NCI-H1694 (cell line): ENCODE measurements around the gene DYNC1H1.
A peak's percentile ranks its signal among the peaks of the same experiment; 100 is the strongest.

Experiments
- DNase-seq: peaks from one replicate; lab custom pipeline; 2025; lab: John Stamatoyannopoulos, UW

DYNC1H1 gene

DNA sequence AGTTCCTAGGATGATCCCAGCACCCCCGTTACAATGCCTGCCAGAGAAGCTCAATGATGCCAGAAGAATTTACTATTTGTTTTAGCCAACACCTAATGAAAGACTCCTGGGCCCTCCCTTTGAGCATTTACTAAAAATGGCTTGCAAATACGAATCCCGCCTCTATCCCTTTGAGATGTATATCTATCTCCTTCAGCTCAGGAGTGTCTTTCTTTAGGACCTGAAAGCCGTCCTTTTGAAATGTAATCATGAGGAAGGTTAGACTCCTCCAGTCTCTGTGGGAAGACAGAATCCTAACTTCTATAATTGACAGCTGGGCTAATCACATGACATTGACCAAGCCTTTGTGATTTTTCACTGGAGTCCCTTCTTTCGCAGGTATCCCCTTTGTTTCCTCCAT, 19.2 kb upstream of the DYNC1H1 start:
- no peak for DNase-seq

DNA sequence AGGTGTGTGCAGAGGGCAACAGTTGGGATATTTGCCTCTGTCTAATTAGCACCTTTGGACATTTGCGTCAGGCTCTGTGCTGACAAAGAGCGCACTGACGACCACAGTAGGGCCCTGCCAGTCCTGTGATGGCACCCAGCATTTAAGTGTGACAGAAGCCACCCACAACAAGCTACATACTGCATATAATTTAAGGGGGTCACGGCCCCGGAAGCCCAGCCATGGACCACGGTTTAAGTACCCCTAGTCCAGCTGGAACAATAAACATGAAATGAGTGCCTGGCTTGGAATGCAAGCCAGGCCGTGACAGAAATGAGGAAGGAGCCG, 16.8 kb upstream of the DYNC1H1 start:
- DNase-seq = no peak

DNA sequence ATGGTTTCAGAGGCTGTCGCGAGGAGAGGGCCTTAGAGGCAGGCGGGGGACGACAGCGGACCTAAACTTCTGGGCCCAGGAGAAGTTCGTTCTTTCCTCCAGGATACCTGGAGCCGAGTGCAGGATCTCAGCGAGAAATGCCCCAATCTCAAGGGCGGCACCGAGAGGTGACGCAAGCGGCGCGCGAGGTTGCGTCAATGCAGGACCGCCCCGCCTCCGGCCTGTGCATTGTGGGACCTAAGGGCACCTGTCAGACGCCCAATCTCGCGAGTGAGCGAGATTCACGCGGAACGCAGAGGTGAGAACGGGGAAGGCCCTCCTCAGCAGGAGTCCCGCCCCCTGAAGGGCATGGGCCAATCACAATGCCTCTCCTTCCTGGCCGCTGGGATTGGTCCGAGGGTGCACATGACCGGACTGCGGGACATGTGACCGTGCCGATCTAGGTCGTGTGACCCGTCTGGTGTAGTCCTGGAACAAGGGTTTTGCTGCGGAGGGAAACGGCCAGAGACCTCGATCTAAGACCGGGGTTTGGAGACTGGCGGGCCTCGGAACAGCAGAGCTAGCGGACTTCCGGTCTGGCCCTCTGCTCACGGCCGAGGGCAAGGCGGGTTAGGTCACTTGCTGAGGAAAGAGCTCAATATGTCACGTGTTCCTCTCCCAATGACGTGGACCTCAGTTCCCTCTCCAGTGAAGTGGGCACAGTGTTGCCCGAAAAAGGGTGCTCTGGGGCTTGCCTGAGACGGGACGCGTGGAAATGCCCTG, 16.3 kb upstream of the DYNC1H1 start:
- peak; percentile 100 for DNase-seq

DNA sequence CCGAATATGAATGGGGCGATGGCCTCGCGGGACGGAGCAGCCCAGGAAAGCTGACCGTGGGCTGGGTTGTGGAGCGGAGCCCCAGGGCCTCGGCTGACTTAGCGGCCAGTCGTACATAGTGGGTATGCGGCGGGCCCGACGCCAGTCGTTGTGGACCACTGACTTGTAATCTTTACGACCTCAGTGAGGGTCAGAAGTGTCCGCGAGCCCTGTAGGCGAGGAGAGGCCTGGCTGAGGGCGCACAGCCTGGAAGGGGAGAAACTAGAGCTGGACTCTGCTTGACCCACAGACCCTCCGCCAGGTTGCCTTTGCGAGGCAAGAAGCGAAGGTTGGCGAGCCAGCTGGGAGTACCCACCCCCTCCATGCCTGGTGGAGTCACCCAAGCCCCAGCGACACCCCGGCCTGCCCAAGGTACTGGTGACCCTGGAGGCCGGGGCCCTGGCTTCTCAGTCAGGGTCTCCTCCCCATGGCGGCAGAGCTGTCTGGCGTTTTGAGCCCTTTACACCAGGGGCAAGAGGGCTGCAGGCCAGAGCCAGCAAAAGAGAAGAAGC, 15.6 kb upstream of the DYNC1H1 start:
- DNase-seq = no peak

DNA sequence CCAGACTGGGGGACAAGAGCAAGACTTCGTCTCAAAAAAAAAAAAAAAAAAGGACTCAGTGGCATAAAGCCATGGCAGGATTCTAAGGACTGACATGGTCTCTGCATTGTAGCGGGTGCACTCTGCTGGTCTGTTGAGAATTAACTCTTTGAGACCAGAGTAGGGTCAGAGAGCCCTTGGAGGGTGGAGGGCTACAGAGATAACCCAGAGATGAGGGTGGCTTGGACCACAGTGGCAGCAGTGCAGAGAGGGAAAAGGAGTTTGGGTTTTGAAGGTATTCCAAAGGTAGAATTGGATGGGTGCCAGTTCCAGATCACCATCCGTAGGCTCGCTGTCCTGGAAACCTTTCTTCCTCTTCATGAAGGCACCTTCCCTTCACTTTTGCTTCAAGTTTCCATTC, 14.3 kb upstream of the DYNC1H1 start:
- DNase-seq = no peak

DNA sequence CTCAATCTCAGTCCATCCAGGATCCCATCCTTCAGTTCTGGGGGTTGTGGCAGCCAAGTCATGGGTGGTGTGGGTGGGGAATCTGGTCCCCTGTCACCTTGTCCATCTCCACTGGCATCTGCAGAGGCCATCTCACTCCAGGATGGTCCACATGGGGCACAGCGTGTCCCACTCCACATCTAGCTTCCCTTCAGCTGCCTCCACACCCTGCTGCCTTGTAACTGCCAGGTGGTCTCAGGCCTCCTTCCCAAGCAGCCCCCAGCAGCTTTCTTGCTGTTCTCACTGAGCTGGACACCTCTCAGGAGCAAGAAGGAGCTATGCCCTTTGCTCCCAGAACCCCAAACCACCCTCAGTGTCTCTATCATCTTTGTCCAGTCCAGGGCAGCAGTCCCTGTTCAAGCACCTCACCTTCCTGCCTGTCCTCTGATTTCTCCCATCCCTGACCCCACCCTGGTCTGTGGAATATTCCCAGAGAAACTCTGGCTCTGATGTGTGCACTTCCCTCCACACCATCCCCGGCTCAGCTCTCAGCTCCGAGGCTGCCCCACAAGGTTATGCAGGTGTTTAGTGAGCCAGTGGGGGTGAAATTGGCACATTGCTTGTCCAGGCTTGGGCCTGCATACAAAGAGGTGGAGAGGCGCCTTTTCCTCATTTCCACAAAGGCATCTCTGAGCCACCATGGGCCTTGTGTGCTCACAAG, 13.7 kb upstream of the DYNC1H1 start:
- DNase-seq = no peak

DNA sequence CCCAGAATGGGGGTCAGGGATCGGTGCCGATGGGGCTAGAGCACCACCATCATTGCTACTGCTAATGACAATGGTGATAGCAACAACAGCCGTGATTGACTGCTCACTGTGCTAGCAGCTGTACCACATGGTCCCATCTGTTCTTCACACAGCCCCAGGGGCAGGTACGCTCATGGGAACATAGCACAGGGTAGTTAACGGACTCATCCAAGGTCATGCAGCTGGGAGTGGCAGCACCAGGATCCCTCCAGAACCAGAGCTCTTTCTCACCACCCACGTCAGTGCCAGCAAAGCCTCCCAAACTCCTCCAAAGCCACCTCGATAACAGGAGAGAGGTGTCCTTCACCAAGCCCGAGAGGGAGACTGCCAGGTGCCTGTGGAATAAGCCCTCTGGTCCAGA, 11.2 kb upstream of the DYNC1H1 start:
- DNase-seq = peak; percentile 76

DNA sequence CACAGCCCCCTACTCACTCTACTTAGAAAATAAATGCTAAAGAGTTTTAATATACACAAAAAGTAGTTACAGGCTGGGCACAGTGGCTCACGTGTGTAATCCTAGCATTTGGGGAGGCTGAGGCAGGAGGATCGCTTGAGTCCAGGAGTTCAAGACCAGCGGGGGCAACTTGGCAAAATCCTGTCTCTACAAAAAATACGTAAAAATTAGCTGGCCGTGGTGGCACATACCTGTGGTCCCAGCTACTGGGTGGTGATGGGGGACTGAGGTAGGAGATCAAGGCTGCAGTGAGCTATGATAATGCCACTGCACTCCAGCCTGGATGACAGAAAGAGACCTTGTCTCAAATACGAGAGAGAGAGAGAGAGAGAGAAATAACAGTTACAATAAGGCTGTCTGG, 9.9 kb upstream of the DYNC1H1 start:
- DNase-seq = no peak

DNA sequence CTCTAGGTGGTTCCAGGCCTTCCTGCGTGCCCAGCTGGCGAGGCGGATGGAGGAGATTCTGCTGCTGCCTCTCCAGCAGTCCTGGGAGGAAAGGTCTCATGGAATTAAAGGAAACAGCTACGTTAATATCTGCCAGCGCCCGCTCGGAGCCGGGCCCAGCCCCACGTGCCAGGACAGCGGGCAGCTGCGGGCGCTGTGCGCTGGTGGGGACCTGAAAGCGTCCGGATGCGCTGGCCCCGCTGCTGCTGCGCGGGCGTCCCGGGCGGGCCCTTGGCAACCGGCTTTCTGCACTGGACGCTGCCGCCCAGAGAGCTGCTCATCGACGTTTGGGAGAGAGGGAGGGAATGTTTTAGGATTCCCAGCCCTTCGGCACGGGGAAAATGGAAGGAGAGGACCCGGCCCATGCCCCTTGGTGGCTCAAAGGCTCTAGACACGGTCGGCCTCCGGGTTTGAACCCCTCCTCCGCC, 8.6 kb upstream of the DYNC1H1 start:
- no peak for DNase-seq

DNA sequence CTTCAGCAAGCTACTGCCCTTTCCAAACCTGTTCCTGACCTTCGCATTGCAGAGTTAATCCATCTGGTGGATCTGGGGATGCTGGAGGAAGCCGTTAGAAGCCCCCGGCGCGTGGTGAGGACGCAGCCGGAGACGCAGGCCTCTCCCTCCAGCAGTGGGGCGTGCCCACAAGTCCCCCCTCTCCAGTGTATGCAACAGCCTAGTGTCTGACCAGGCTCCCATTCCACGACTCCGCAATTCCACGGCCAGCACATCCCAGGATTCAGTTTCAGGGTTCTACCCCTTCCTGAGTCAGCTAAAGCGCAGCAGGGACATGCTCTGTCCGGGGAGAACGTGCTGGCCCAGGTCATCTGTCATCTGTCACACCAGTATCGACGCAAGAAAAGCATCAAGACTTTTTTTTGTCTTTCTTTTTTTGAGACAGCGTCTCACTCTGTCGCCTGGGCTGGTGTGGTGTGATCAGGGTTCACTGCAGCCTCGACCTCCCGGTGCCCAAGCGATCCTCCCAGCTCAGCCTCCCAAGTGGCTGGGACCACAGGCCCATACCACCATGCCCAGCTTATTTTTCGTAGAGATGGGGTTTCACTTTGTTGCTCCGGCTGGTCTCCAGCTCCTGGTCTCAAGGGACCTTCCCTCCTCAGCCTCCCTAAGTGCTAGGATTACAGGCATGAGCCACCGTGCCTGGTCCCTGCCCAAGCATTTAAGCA, 8.0 kb upstream of the DYNC1H1 start:
- DNase-seq = no peak

DNA sequence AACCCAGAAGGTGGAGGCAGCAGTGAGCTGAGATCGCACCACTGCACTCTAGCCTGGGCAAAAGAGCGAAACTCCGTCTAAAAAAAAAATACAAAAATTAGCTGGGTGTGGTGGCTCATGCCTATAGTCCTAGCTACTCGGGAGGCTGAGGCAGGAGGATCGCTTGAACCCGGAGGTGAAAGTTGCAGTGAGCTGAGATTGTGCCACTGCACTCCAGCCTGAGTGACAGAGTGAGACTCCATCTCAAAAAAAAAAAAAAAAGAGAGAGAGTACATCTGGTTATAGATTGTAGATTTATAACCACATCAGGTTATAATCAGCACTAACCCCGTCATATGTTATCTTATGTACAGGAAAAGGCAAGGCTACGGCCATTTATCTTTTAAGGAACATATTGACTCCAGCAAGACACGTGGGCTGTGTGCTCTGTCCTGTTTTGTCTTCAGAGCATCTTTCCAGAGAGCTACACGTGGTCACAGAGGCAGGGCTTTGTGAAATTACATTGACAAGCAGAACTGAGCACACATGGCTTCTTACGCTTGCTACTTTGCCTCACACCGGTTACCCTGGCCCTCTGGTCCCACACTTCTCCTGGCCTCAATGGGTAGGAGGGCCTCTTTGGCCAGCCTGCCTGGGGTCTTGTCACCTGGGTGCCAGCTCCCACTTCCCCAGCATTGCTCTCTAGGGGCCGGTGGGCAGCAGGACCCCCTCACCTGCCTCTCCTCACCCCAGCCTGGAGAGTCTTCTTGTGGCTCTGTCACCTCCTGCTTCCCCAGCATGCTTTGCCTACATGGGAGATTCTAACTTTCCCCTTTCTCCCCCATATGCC, 6.8 kb upstream of the DYNC1H1 start:
- no peak for DNase-seq

DNA sequence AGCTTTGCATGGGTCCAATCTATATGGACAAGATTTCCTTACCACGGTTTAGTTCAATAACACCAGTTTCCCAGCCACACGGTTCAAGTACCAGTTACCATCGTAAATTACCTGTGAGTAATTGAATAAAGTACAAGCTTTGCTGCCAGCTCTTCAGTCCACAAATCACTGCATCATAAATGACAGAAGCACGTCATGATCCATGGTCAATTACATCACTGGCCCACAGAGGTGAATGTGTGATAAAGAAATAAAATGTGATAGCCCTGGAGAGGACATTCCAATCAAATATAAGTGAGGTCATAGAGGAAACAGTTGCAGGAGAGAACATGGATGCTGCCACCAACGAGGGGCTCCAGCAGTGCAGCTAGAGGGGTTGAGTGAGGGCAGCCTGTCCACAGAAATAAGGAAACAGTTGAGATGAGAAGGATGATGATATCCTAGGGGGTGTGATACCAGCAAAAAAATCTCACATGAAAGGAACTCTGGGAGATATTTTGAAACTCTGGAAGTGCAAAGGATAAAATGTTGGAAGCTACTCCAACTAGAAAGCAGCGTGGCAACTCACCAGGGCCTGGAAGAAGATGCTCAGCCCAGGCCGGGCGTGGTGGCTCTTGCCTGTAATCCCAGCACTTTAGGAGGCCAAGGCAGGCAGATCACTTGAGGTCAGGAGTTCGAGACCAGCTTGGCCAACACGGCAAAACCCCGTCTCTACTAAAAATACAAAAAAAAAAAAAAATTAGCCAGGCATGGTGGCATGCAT, 5.8 kb upstream of the DYNC1H1 start:
- DNase-seq = no peak

DNA sequence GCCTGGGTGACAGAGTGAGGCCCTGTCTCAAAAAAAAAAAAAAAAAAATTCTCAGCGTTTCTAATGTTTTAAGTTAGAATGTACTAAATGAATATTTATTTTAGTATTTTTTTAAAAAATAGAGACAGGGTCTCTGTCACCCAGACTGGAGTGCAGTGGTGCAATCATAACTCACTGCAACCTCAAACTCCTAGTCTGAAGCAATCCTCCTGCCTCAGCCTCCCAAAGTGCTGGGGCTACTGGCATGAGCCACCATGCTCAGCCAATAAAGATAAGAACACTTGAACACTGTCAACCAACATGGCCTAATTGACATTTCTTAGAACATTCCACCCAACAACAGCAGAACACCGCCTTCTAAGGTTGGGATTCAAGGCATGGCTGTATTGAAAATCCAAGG, 5.1 kb upstream of the DYNC1H1 start:
- DNase-seq = no peak

DNA sequence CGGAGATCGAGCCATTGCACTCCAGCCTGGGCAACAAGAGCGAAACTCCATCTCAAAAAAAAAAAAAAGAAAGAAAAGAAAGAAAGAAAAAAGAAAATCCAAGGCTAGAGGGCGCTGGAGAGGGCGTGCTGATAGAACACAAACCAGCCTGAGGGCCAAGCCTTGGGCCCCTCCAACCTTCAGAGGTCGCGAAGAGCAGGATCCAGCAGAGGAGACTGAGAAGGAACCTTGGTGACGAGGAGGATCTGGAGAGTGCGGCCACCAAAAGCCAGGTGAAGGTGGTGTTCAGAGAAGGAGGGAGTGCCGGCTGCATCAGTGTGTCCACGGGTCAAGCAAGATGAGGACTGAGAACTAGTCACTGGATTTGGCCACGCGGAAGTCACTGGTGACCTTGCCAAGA, 4.1 kb upstream of the DYNC1H1 start:
- peak; percentile 86 for DNase-seq

DNA sequence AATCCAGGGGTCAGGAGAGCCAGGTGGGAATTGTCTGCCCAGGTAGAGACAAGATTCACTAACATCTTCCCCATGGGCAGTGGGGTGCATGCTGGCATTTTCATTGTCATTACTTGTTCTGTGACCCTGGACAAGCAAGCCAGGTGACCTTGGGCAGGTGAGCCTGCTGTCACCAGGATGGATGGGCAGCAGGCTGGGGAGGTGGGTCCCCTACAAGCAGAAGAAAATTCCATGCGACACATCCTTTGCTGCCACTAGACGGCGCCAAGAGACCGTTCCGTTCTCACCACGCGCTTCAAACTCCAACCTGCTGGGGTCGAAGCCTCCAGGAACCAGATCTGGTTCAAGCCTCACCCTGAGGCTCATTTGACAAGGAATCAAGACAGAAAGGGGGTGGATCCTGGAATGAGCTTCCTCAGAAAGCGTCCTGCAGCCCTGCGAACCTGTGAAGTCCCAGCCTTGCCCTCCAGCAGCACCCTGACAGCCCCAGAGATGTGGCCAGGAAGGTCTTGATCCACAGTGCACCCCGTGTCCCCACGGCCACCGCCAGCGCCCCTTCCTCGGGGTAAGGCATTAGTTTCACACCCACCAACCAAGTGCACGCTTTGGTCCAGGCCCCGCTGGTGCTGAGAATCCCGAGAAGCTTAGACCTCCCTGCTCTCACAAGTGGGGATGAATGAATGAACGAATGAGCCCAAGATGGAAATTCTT, 3.2 kb upstream of the DYNC1H1 start:
- DNase-seq = peak; percentile 89

DNA sequence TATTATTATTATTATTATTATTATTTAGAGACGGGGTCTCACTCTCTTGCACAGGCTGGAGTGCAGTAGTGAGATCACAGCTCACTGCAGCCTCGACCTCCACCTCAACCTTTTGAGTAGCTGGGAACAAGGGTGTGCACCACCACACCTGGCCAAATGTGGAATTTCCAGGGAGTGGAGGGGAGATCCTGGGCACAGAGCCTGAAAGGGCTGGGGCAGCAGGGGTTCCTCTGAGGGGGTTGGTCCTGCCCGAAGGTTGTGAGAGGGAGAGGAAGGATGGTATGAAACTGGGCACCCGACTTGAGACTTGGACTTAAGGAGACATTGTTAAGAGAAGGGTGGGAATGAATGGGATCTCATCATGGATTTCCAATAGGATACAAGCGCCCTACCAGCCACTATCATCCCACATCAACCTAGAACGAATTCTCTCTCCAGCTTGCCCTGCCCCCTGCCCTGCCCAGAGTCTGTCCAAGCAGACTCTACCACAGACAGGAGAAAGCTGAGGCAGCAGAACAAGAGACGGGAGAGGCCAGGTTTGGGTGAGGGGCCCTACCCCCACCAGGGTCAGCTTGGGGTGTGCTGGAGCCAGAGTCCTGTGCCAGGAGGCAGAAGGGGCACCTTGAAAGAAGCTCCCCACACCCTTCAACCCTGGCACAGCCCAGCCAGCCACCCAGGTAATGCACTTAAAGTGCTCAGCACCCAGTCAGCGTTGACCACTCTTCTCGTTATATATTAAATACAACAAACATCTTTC, 2.4 kb upstream of the DYNC1H1 start:
- no peak for DNase-seq

DNA sequence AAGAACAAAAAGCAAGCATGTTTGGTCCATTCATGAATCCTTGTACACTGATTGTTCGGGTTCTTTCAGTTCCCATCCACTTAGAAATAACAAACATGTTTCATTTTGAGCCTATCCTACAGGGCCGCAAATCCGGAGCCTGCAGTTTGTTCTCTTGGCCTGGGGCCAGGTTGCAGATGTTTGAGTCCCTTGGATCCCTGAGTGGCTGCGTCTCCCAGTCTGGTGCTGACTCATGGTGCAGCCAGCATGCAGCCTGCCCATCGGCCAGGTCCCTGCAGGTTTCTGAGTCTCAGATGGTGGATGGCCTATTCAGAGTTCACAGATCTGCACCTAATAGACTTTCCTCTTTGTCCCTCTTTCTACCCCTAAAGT, 1.9 kb upstream of the DYNC1H1 start:
- peak; percentile 98 for DNase-seq

DNA sequence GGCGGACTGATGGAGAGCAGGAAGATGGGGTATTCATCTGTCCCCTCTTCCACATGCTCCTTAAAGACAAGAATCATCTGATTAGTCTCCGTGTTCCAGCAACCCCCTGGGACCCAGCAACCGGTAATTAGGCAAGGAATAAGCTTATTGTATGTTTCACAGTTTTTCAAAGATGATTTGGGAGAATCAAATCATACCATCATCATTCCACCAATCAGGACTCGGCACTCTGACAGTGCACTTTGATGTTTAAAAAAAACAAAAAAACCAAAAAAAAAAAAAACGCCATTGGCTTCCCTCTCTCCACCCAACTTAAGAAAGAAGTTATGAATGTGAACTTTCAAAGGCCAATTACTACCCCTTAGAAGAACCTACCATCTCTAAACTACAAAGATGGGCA, 1.3 kb upstream of the DYNC1H1 start:
- peak; percentile 77 for DNase-seq

DNA sequence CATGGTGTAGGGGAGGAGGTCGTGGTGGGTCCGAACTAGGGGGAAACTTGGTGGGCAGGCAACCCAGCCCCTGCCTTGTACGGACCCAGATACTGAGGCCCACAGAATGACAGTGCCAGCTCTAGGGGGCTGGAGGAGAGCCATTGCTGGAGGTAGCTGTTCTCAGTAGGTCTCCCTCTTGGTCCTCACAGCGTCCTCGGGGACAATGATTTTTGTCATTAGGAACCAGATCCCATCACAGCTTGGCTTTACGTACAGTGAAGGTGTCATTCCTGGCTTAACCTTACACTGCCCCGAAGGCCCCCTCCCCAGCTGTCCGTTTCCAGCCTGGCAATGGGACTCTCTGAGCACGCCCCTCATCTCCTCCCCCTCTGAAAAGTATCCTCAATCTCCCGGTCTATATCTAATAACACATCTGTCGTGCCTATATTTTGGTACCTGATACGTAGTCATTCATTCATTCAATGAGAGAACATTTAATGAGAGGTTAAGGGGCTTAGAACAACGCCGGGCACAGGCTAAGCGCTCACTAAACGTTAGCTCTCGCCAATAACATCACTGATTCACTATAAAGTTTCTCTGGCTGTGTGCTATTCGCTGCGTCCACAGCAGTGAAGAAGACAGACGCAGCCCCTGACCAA, 597 bp upstream of the DYNC1H1 start:
- no peak for DNase-seq
